ENCODE measurements around the gene NSA2. TPM values are rescaled to one million over a fixed set of nuclear protein-coding genes. Genes with fewer than 3 reads are reported as not detected.
A peak's percentile ranks its signal among the peaks of the same experiment; 100 is the strongest.
"Not testable (repeated sequence)": the region's sequence is repeated elsewhere in the genome, so short reads cannot be mapped to it uniquely, and the experiment has no call there.

NSA2 gene
- total RNA-seq, 1 experiment from 2014 or later: 190 TPM

DNA sequence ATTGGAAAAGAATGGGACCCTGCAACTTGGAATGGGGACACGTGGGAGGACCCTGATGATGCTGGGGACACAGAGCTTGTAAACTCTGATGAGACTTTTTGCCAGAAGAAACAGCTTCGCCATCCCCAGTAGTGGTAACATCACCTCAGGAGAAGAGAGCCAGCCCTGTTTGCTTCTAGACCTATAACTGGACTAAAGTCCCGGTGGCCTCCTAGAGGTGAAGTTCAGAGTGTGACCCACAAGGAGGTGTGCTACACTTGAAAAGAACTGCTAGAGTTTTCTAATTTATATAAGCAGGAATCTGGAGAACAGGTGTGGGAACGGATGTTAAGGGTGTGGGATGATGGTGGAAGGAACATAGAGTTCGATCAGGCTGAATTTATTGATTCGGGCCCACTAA lies 19.8 kb downstream of the NSA2 start:
- Mint-ChIP-seq H3K36me3 (ENCODE audit: insufficient read depth, unreplicated experiment) (peaks cover 41% of the 10 kb centered on the region), H3K4me3 (ENCODE audit: unreplicated experiment) (no peak overlapping the region), H3K27ac (ENCODE audit: unreplicated experiment) (no peak overlapping the region), H3K9me3 (ENCODE audit: unreplicated experiment) (peaks cover 3% of the 10 kb centered on the region), H3K4me1 (ENCODE audit: low read depth, unreplicated experiment) (no peaks in the 10 kb centered on the region), H3K27me3 (ENCODE audit: insufficient read depth, unreplicated experiment) (no peaks in the 10 kb centered on the region)
- Histone ChIP-seq H3K4me1 (no peaks in the 10 kb centered on the region), H3K36me3 (ENCODE audit: control insufficient read depth, insufficient read depth, low read length) (no peaks in the 10 kb centered on the region; the same call in 1 of the 2 replicates), H3K4me3 (ENCODE audit: low read depth, low read length) (no peak overlapping the region), H3K27me3 (replicated peaks; ENCODE audit: control insufficient read depth, insufficient read depth, low read length) (no peaks in the 10 kb centered on the region), H3K9me3 (no peaks in the 10 kb centered on the region)
- intact Hi-C loops (cut with micrococcal nuclease; ENCODE audit: unreplicated experiment): loop anchor here (1.0 kb wide), 1 partner anchor 116 kb away; no protein-coding TSS in a partner anchor
- CTCF ChIA-PET: no interaction called here
- DNase-seq: no peak
- BruUV-seq (replicated peaks): no TSS peak
- POLR2A ChIA-PET: interaction anchor here (0.5 kb wide), 1 partner anchor 33 kb away, joined by 8 read pairs; no protein-coding TSS in a partner anchor
- TF ChIP-seq, protein P1, sequence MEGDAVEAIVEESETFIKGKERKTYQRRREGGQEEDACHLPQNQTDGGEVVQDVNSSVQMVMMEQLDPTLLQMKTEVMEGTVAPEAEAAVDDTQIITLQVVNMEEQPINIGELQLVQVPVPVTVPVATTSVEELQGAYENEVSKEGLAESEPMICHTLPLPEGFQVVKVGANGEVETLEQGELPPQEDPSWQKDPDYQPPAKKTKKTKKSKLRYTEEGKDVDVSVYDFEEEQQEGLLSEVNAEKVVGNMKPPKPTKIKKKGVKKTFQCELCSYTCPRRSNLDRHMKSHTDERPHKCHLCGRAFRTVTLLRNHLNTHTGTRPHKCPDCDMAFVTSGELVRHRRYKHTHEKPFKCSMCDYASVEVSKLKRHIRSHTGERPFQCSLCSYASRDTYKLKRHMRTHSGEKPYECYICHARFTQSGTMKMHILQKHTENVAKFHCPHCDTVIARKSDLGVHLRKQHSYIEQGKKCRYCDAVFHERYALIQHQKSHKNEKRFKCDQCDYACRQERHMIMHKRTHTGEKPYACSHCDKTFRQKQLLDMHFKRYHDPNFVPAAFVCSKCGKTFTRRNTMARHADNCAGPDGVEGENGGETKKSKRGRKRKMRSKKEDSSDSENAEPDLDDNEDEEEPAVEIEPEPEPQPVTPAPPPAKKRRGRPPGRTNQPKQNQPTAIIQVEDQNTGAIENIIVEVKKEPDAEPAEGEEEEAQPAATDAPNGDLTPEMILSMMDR (IDR thresholded peaks at IDR 0.05; ENCODE audit: insufficient read depth in 1 of 2, low read depth in 1 of 2, low read length in 1 of 2, severe bottlenecking in 1 of 2, unreplicated experiment in 1 of 2): peak in 1 of 2 experiments; percentile 10

DNA sequence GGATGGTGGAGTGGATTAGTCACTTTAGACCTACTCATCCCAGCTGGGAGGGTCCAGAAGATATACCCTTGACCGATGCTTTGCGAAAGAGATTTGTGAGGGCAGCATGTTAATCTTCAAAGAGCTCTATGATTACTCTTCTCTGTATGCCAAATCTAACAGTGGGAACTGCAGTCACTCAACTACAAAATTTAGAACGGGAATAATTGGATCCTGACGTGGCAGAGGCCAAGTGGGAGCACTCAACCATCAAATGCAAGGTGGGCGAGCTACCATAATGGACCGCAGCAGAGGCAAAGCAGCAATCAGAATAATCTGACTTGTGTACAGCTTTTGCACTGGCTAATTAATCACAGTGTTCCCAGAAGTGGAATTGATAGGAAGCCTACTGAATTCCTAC lies 20.4 kb downstream of the NSA2 start:
- Histone ChIP-seq H3K4me1 (no peaks in the 10 kb centered on the region), H3K27me3 (replicated peaks; ENCODE audit: control insufficient read depth, insufficient read depth, low read length) (no peaks in the 10 kb centered on the region), H3K9me3 (no peaks in the 10 kb centered on the region), H3K36me3 (ENCODE audit: control insufficient read depth, insufficient read depth, low read length) (no peaks in the 10 kb centered on the region; the same call in 1 of the 2 replicates), H3K4me3 (ENCODE audit: low read depth, low read length) (no peak overlapping the region)
- no peak overlapping the region for H3K4me3 Mint-ChIP-seq (ENCODE audit: unreplicated experiment)
- no TSS peak for BruUV-seq (replicated peaks)
- no peak for DNase-seq
- ChIA-PET CTCF (no interaction called here), POLR2A (no interaction called here)
- intact Hi-C loops (cut with micrococcal nuclease; ENCODE audit: unreplicated experiment): loop anchor here (1.0 kb wide), 1 partner anchor 116 kb away; no protein-coding TSS in a partner anchor
- peaks cover 6% of the 10 kb centered on the region for H3K9me3 Mint-ChIP-seq (ENCODE audit: unreplicated experiment)
- no peaks in the 10 kb centered on the region for H3K27me3 Mint-ChIP-seq (ENCODE audit: insufficient read depth, unreplicated experiment)
- H3K4me1 Mint-ChIP-seq (ENCODE audit: low read depth, unreplicated experiment): no peaks in the 10 kb centered on the region
- peaks cover 46% of the 10 kb centered on the region for H3K36me3 Mint-ChIP-seq (ENCODE audit: insufficient read depth, unreplicated experiment)
- H3K27ac Mint-ChIP-seq (ENCODE audit: unreplicated experiment): no peak overlapping the region
- TF ChIP-seq, protein P1 (IDR thresholded peaks at IDR 0.05; ENCODE audit: insufficient read depth in 1 of 2, low read depth in 1 of 2, low read length in 1 of 2, severe bottlenecking in 1 of 2, unreplicated experiment in 1 of 2): no peak

DNA sequence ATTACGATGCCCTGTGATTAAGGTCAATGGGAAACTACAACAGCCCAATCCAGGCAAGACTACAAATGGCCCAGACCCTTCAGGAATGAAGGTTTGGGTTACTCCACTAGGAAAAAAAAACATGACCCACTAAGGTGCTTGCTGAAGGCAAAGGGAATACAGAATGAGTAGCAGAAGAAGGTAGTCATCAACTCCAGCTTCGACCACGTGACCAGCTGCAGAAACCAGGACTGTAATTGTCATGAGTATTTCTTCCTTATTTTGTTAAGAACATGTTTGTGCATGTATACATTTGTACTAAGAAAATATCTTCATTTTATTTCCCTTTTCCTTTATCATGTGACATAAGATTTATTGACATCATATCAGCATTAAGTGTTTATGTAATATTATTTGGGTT lies 24.6 kb downstream of the NSA2 start:
- H3K36me3 Mint-ChIP-seq (ENCODE audit: insufficient read depth, unreplicated experiment): peaks cover 47% of the 10 kb centered on the region
- CTCF ChIA-PET; H3K4me3 ChIP-seq (ENCODE audit: low read depth, low read length); POLR2A ChIA-PET; H3K4me1 ChIP-seq; H3K9me3 Mint-ChIP-seq (ENCODE audit: unreplicated experiment); H3K4me3 Mint-ChIP-seq (ENCODE audit: unreplicated experiment); intact Hi-C loops (cut with micrococcal nuclease; ENCODE audit: unreplicated experiment); H3K27me3 ChIP-seq (replicated peaks; ENCODE audit: control insufficient read depth, insufficient read depth, low read length); DNase-seq; BruUV-seq (replicated peaks); H3K9me3 ChIP-seq; H3K36me3 ChIP-seq (ENCODE audit: control insufficient read depth, insufficient read depth, low read length); H3K27ac Mint-ChIP-seq (ENCODE audit: unreplicated experiment); H3K27me3 Mint-ChIP-seq (ENCODE audit: insufficient read depth, unreplicated experiment); H3K4me1 Mint-ChIP-seq (ENCODE audit: low read depth, unreplicated experiment): not testable (repeated sequence)

Data from Caco-2 (cell line).